Occipital lobe (tissue), 2 donors: Measurements from ENCODE around the gene SCFD1. TPM values are rescaled to one million over a fixed set of nuclear protein-coding genes. Genes with fewer than 3 reads are reported as not detected.
"Not testable (repeated sequence)": the region's sequence is repeated elsewhere in the genome, so short reads cannot be mapped to it uniquely, and the experiment has no call there.

Experiments used
- DNase-seq: peaks from one replicate; lab custom pipeline; 2025; lab: John Stamatoyannopoulos, UW
- total RNA-seq: library from RNA; depleted of rRNA; stranded (reverse); fragments of >200 nt; gene quantifications from one replicate; pipeline ENCODE4 v1.2.3, GENCODE V29; 2014

Gene SCFD1
- total RNA-seq = 195 TPM

GRCh38 chr14:30621940-30622830, at the start of gene SCFD1:
Gene SCFD1 (plus strand): TSS chr14:30622319. CDS start chr14:30622339, 20 bp downstream.
- peak; percentile 91 for DNase-seq

GRCh38 chr14:30572771-30573170, 49.3 kb upstream of the SCFD1 start:
- no peak for DNase-seq

GRCh38 chr14:30573226-30573814, 48.8 kb upstream of the SCFD1 start:
- DNase-seq = no peak

- no peak for DNase-seq
These were observed 48.2 kb upstream of the SCFD1 start for GRCh38 chr14:30573966-30574365.

GRCh38 chr14:30574777-30575176, 47.3 kb upstream of the SCFD1 start:
- not testable (repeated sequence) for DNase-seq

- not testable (repeated sequence) for DNase-seq
These were observed 45.8 kb upstream of the SCFD1 start for GRCh38 chr14:30576333-30576732.

- no peak for DNase-seq
These were observed 41.4 kb upstream of the SCFD1 start for GRCh38 chr14:30580616-30581282.

GRCh38 chr14:30581283-30581625, 40.9 kb upstream of the SCFD1 start:
- DNase-seq = no peak

- DNase-seq = no peak
These were observed 39.7 kb upstream of the SCFD1 start for GRCh38 chr14:30582376-30582775.

- DNase-seq = no peak
These were observed 38.0 kb upstream of the SCFD1 start for GRCh38 chr14:30584058-30584630.

GRCh38 chr14:30585204-30585603, 36.9 kb upstream of the SCFD1 start:
- DNase-seq = no peak

- no peak for DNase-seq
These were observed 35.0 kb upstream of the SCFD1 start for GRCh38 chr14:30587141-30587540.

- no peak for DNase-seq
These were observed 33.2 kb upstream of the SCFD1 start for GRCh38 chr14:30588873-30589272.

- DNase-seq = no peak
These were observed 25.2 kb upstream of the SCFD1 start for GRCh38 chr14:30596935-30597334.

- no peak for DNase-seq
These were observed 24.6 kb upstream of the SCFD1 start for GRCh38 chr14:30597504-30597903.

- DNase-seq = no peak
These were observed 20.9 kb upstream of the SCFD1 start for GRCh38 chr14:30600922-30601918.

GRCh38 chr14:30603402-30603801, 18.7 kb upstream of the SCFD1 start:
- no peak for DNase-seq

- DNase-seq = not testable (repeated sequence)
These were observed 17.4 kb upstream of the SCFD1 start for GRCh38 chr14:30604696-30605095.

- no peak for DNase-seq
These were observed 14.9 kb upstream of the SCFD1 start for GRCh38 chr14:30607156-30607780.

GRCh38 chr14:30608533-30609006, 13.5 kb upstream of the SCFD1 start:
- no peak for DNase-seq
